Panc1 (cell line): ENCODE results near the gene DCBLD1.

Experiments
- CTCF ChIP-seq: fragments of 450-650 bp; IDR thresholded peaks from 2 replicates; pipeline ENCODE4 v1.5.1; 2017; ENCODE audit warnings: mild to moderate bottlenecking
- POLR2AphosphoS5 ChIP-seq: IDR thresholded peaks from 2 replicates; pipeline ENCODE4 v1.6.1; 2012; ENCODE audit warnings: mild to moderate bottlenecking, low read depth, low read length, moderate library complexity
- REST ChIP-seq, 2 experiments: IDR thresholded peaks; 2 replicates each; pipeline ENCODE4 v1.6.1; 2011 to 2012; ENCODE audit warnings: low read depth in 2 of 2, control low read depth in 1 of 2, low read length in 1 of 2, mild to moderate bottlenecking in 1 of 2, moderate library complexity in 1 of 2; ENCODE audit not compliant: insufficient read depth in 1 of 2
- SIN3A ChIP-seq: IDR thresholded peaks from 2 replicates; pipeline ENCODE4 v1.6.1; 2012; ENCODE audit warnings: low read depth, mild to moderate bottlenecking, low read length, moderate library complexity, borderline replicate concordance; ENCODE audit not compliant: insufficient read depth
- TCF7L2 ChIP-seq: IDR thresholded peaks from 2 replicates; pipeline ENCODE4 v1.6.1; 2011; ENCODE audit warnings: mild to moderate bottlenecking, low read depth, low read length, inconsistent platforms

DNA sequence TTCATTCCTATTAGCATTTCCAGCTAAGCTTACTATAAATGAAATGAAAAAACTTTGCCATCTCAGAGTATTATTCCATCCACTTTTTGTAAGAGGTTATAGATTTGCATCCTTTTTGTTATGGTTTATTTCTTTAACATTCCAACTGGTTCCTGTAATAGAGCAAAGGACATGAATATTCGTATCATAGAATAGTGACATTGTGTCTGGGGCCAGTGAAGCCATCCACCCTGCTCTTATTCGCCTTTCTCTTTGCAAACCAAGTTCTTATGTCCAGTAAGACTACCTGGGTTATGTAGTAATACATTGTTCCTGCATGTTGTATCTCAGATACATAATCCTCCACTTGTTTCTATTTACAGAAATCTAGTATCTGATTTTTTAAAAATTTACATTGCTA is 43.1 kb downstream of the DCBLD1 start:
- TF ChIP-seq CTCF (no peak), POLR2AphosphoS5 (no peak), REST (IDR thresholded peaks at IDR 0.05; ENCODE audit: insufficient read depth in 1 of 2, low read depth in 2 of 2, low read length in 1 of 2) (no peak), TCF7L2 (no peak), SIN3A (no peak)
